Measurements from ENCODE around the gene HMCN2.

The HMCN2 gene

GRCh38 chr9:130426467-130426773 lies 160.9 kb downstream of the HMCN2 start:
- Histone ChIP-seq H3K9me3 (replicated peaks; ENCODE audit: insufficient read depth, low read length) (no peaks in the 10 kb centered on the region), H3K4me3 (ENCODE audit: low read length) (no peak overlapping the region), H3K4me2 (ENCODE audit: low read depth, low read length) (no peak overlapping the region), H3K79me2 (ENCODE audit: low read length) (no peaks in the 10 kb centered on the region), H2AFZ (ENCODE audit: low read length) (no peak overlapping the region), H3K9ac (ENCODE audit: low read length) (no peak overlapping the region), H3K9me2 (replicated peaks; ENCODE audit: insufficient read depth, low read length) (no peaks in the 10 kb centered on the region), H3K4me1 (ENCODE audit: low read length) (no peaks in the 10 kb centered on the region), H4K20me1 (ENCODE audit: insufficient read depth, low read length) (no peaks in the 10 kb centered on the region), H3K36me3 (replicated peaks; ENCODE audit: insufficient read depth, low read length) (no peaks in the 10 kb centered on the region), H3K27ac (ENCODE audit: low read length) (no peak overlapping the region), H3K27me3 (replicated peaks; ENCODE audit: insufficient read depth, low read length) (peaks cover 96% of the 10 kb centered on the region), H3F3A (ENCODE audit: insufficient read depth, low read length) (no peaks in the 10 kb centered on the region)
- TF ChIP-seq CTCF (IDR thresholded peaks at IDR 0.05; ENCODE audit: low read length): no peak
- TF ChIP-seq EZH2 (optimal IDR thresholded peaks at IDR 0.05; ENCODE audit: low read depth, low read length): no peak
- TF ChIP-seq EZH2phosphoT487 (IDR thresholded peaks at IDR 0.05; ENCODE audit: low read length): no peak
- no peak for DNase-seq

- Histone ChIP-seq H3K4me3 (ENCODE audit: low read length) (no peak overlapping the region), H3K27ac (ENCODE audit: low read length) (no peak overlapping the region), H3K9me3 (replicated peaks; ENCODE audit: insufficient read depth, low read length) (no peaks in the 10 kb centered on the region), H3F3A (ENCODE audit: insufficient read depth, low read length) (no peaks in the 10 kb centered on the region), H3K4me1 (ENCODE audit: low read length) (no peaks in the 10 kb centered on the region), H3K27me3 (replicated peaks; ENCODE audit: insufficient read depth, low read length) (peaks cover 96% of the 10 kb centered on the region), H2AFZ (ENCODE audit: low read length) (no peak overlapping the region), H3K36me3 (replicated peaks; ENCODE audit: insufficient read depth, low read length) (no peaks in the 10 kb centered on the region), H3K9ac (ENCODE audit: low read length) (no peak overlapping the region), H3K9me2 (replicated peaks; ENCODE audit: insufficient read depth, low read length) (no peaks in the 10 kb centered on the region), H3K79me2 (ENCODE audit: low read length) (no peaks in the 10 kb centered on the region), H3K4me2 (ENCODE audit: low read depth, low read length) (no peak overlapping the region), H4K20me1 (ENCODE audit: insufficient read depth, low read length) (no peaks in the 10 kb centered on the region)
- TF ChIP-seq EZH2 (optimal IDR thresholded peaks at IDR 0.05; ENCODE audit: low read depth, low read length) (no peak), EZH2phosphoT487 (IDR thresholded peaks at IDR 0.05; ENCODE audit: low read length) (no peak), CTCF (IDR thresholded peaks at IDR 0.05; ENCODE audit: low read length) (no peak)
- no peak for DNase-seq
Measured at GRCh38 chr9:130426883-130427282, 161.3 kb downstream of the HMCN2 start.

GRCh38 chr9:130427326-130427725 lies 161.8 kb downstream of the HMCN2 start:
- H3F3A ChIP-seq (ENCODE audit: insufficient read depth, low read length): no peaks in the 10 kb centered on the region
- H4K20me1 ChIP-seq (ENCODE audit: insufficient read depth, low read length): no peaks in the 10 kb centered on the region
- H3K4me3 ChIP-seq (ENCODE audit: low read length): no peak overlapping the region
- H2AFZ ChIP-seq (ENCODE audit: low read length): no peak overlapping the region
- H3K79me2 ChIP-seq (ENCODE audit: low read length): no peaks in the 10 kb centered on the region
- no peaks in the 10 kb centered on the region for H3K4me1 ChIP-seq (ENCODE audit: low read length)
- no peaks in the 10 kb centered on the region for H3K36me3 ChIP-seq (replicated peaks; ENCODE audit: insufficient read depth, low read length)
- peaks cover 96% of the 10 kb centered on the region for H3K27me3 ChIP-seq (replicated peaks; ENCODE audit: insufficient read depth, low read length)
- DNase-seq: no peak
- no peak overlapping the region for H3K27ac ChIP-seq (ENCODE audit: low read length)
- no peak overlapping the region for H3K9ac ChIP-seq (ENCODE audit: low read length)
- TF ChIP-seq EZH2phosphoT487 (IDR thresholded peaks at IDR 0.05; ENCODE audit: low read length) (no peak), CTCF (IDR thresholded peaks at IDR 0.05; ENCODE audit: low read length) (no peak), EZH2 (optimal IDR thresholded peaks at IDR 0.05; ENCODE audit: low read depth, low read length) (no peak)
- H3K4me2 ChIP-seq (ENCODE audit: low read depth, low read length): no peak overlapping the region
- no peaks in the 10 kb centered on the region for H3K9me3 ChIP-seq (replicated peaks; ENCODE audit: insufficient read depth, low read length)
- no peaks in the 10 kb centered on the region for H3K9me2 ChIP-seq (replicated peaks; ENCODE audit: insufficient read depth, low read length)
